Measurements from ENCODE around the gene TMEM8B. TPM values are rescaled to one million over a fixed set of nuclear protein-coding genes. Genes with fewer than 3 reads are reported as not detected.

TMEM8B gene, protein sequence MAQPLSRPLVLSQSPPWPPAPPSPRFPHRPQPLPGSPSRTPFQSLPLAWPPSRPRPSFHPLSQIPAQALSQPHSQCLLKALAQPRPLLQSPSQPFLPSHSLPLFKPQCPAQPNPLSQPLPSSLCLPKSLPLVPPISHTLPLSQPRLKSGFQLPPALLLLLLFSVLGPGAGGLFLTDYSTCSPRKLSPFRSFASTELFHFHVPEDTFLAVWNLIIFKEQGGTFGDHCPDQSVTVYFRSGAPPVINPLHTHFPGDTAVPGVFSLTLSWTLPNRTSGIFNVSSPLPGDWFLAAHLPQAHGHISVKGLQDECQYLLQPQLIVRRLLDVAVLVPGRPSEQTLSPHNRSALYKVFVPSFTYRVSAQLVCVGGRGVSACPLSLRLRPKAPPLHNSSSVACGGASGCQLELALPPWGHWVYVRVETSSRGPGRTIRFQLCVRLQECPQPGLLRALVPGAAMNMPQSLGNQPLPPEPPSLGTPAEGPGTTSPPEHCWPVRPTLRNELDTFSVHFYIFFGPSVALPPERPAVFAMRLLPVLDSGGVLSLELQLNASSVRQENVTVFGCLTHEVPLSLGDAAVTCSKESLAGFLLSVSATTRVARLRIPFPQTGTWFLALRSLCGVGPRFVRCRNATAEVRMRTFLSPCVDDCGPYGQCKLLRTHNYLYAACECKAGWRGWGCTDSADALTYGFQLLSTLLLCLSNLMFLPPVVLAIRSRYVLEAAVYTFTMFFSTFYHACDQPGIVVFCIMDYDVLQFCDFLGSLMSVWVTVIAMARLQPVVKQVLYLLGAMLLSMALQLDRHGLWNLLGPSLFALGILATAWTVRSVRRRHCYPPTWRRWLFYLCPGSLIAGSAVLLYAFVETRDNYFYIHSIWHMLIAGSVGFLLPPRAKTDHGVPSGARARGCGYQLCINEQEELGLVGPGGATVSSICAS
- total RNA-seq, result 2.1 and 2.5 TPM in 2 replicates

DNA sequence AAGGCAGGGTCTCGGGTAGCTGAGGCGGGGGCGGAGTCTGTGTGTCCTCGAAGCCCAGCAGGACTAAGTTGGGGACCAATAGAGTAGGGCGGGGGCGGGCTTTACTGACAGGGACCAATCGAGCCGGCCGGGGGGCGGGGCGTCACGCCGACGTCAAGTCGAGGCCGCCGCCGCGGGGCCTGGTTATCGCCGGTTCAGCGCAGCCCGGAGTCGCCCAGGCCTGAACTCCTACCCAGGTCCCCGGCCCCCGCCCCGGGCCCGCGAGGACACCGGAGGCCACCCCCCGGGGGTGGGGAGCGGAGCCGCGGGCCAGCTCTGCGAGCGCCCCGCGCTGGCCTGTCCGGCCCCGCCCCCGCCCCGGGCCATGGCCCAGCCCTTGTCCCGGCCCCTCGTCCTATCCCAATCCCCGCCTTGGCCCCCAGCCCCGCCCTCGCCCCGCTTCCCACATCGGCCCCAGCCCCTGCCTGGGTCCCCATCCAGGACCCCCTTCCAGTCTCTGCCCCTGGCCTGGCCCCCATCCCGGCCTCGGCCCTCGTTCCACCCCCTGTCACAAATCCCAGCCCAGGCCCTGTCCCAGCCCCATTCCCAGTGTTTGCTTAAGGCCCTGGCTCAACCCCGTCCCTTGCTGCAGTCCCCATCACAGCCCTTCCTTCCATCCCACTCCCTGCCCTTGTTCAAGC lies at the start of gene TMEM8B:
Gene TMEM8B, plus strand, starts transcription at position 145 of the 680 bp plus-strand sequence. Its CDS starts 220 bp downstream, at position 365.
- no peaks in the 10 kb centered on the region for H3K9me3 ChIP-seq (ENCODE audit: low read depth, low read length)
- H3K4me1 ChIP-seq (ENCODE audit: insufficient read depth, low read length), result peaks cover 36% of the 10 kb centered on the region
- peaks cover 6% of the 10 kb centered on the region for H3K79me2 ChIP-seq (ENCODE audit: insufficient read depth, low read length)
- peak; percentile 99 for DNase-seq (ENCODE audit: insufficient read length, low spot score, missing footprints)
- H3K4me2 ChIP-seq (ENCODE audit: insufficient read depth, low read length), result peak within 1 kb of the TSS; percentile 88
- peak within 1 kb of the TSS; percentile 65 for H3K27ac ChIP-seq (ENCODE audit: low read depth, low read length)
- no peaks in the 10 kb centered on the region for H4K20me1 ChIP-seq (ENCODE audit: insufficient read depth, low read length)
- TF ChIP-seq, protein P1, sequence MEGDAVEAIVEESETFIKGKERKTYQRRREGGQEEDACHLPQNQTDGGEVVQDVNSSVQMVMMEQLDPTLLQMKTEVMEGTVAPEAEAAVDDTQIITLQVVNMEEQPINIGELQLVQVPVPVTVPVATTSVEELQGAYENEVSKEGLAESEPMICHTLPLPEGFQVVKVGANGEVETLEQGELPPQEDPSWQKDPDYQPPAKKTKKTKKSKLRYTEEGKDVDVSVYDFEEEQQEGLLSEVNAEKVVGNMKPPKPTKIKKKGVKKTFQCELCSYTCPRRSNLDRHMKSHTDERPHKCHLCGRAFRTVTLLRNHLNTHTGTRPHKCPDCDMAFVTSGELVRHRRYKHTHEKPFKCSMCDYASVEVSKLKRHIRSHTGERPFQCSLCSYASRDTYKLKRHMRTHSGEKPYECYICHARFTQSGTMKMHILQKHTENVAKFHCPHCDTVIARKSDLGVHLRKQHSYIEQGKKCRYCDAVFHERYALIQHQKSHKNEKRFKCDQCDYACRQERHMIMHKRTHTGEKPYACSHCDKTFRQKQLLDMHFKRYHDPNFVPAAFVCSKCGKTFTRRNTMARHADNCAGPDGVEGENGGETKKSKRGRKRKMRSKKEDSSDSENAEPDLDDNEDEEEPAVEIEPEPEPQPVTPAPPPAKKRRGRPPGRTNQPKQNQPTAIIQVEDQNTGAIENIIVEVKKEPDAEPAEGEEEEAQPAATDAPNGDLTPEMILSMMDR (IDR thresholded peaks at IDR 0.05; ENCODE audit: extremely low read depth, low read depth, low read length), result no peak
- peak within 1 kb of the TSS; percentile 93 for H2AFZ ChIP-seq (ENCODE audit: low read length)
- peak within 1 kb of the TSS; percentile 80 for H3K4me3 ChIP-seq (ENCODE audit: insufficient read depth, low read length)
- no peaks in the 10 kb centered on the region for H3K36me3 ChIP-seq (ENCODE audit: insufficient read depth, low read length)
- no peaks in the 10 kb centered on the region for H3K27me3 ChIP-seq (ENCODE audit: insufficient read depth, low read length)

DNA sequence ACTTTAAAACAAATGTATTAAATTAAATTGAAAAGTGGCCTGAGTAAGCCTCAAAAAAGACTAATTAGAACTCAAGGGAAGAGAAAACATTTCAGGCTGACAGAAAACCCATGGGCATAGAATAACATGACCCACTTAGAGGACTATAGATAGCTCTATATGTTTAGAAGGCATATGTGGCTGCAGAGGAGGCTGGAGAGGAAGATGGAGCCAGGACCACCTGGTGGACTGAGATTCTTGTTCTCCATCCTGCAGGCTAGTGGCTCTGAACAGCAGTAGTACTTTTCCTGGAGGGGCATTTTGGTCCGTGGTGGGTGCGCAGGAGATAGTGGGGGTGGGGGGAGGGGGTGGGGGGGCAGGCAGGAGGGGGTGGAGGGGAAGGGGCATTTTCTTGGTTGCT lies 48.0 kb upstream of the TMEM8B start:
- no peaks in the 10 kb centered on the region for H3K4me1 ChIP-seq (ENCODE audit: insufficient read depth, low read length)
- no peak overlapping the region for H2AFZ ChIP-seq (ENCODE audit: low read length)
- DNase-seq (ENCODE audit: insufficient read length, low spot score, missing footprints), result no peak
- H3K4me3 ChIP-seq (ENCODE audit: insufficient read depth, low read length), result no peak overlapping the region
- TF ChIP-seq, protein P1 (IDR thresholded peaks at IDR 0.05; ENCODE audit: extremely low read depth, low read depth, low read length), result no peak
- H4K20me1 ChIP-seq (ENCODE audit: insufficient read depth, low read length), result no peaks in the 10 kb centered on the region
- peaks cover 44% of the 10 kb centered on the region for H3K27me3 ChIP-seq (ENCODE audit: insufficient read depth, low read length)
- H3K4me2 ChIP-seq (ENCODE audit: insufficient read depth, low read length), result no peak overlapping the region
- H3K27ac ChIP-seq (ENCODE audit: low read depth, low read length), result no peak overlapping the region
- H3K9me3 ChIP-seq (ENCODE audit: low read depth, low read length), result no peaks in the 10 kb centered on the region
- no peaks in the 10 kb centered on the region for H3K79me2 ChIP-seq (ENCODE audit: insufficient read depth, low read length)
- no peaks in the 10 kb centered on the region for H3K36me3 ChIP-seq (ENCODE audit: insufficient read depth, low read length)

DNA sequence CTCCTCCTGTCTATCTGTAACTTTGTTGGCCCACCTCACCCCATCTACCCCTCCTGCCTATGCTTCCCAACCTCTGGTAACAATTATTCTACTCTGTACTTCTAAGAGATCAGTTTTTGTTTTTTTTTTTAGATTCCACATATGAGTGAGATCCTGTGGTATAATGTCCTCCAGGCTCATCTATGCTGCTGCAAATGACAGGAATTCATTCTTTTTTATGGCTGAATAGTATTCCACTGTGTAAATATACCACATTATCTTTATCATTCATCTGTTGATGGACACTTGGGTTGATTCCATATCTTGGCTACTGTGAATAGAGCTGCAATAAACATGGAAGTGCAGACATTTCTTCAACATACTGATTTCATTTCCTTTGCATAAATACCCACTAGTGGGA lies 45.6 kb upstream of the TMEM8B start:
- Histone ChIP-seq H3K27me3 (ENCODE audit: insufficient read depth, low read length) (peaks cover 40% of the 10 kb centered on the region), H3K27ac (ENCODE audit: low read depth, low read length) (no peak overlapping the region), H2AFZ (ENCODE audit: low read length) (no peak overlapping the region), H3K4me3 (ENCODE audit: insufficient read depth, low read length) (no peak overlapping the region), H3K4me1 (ENCODE audit: insufficient read depth, low read length) (no peaks in the 10 kb centered on the region), H3K9me3 (ENCODE audit: low read depth, low read length) (no peaks in the 10 kb centered on the region), H4K20me1 (ENCODE audit: insufficient read depth, low read length) (no peaks in the 10 kb centered on the region), H3K36me3 (ENCODE audit: insufficient read depth, low read length) (no peaks in the 10 kb centered on the region), H3K4me2 (ENCODE audit: insufficient read depth, low read length) (no peak overlapping the region), H3K79me2 (ENCODE audit: insufficient read depth, low read length) (no peaks in the 10 kb centered on the region)
- no peak for DNase-seq (ENCODE audit: insufficient read length, low spot score, missing footprints)
- TF ChIP-seq, protein P1 (IDR thresholded peaks at IDR 0.05; ENCODE audit: extremely low read depth, low read depth, low read length), result no peak
